Right lobe of liver (tissue), 6 donors: Measurements from ENCODE around the gene ADAM8. TPM values are rescaled to one million over a fixed set of nuclear protein-coding genes. Genes with fewer than 3 reads are reported as not detected.

Experiments
- ATAC-seq, 4 donors: fragments of 200-7000 bp; cut with Tn5 transposase; one replicate each; pipeline ENCODE4 v1.9.1; 2020; ENCODE audit warnings: mild to moderate bottlenecking in 4 of 4, moderate library complexity in 4 of 4
- DNase-seq, 3 donors: peaks; one replicate each; pipeline ENCODE4 v3.0.0-alpha.2; 2020
- H3K27ac ChIP-seq, 3 donors: fragments of 200-600 bp; one replicate each; pipeline ENCODE4 v1.8.0; 2022
- H3K27me3 ChIP-seq, 2 donors: fragments of 200-600 bp; one replicate each; pipeline ENCODE4 v1.8.0; 2022
- H3K36me3 ChIP-seq, 4 donors: fragments of 200-600 bp; sonication (generic) in 1 of 4; one replicate each; pipeline versions ENCODE4 v1.5.1 to v1.8.0; 2017 to 2022; ENCODE audit warnings: control low read depth in 1 of 4
- H3K4me1 ChIP-seq, 4 donors: fragments of 200-600 bp; sonication (generic) in 1 of 4; one replicate each; pipeline versions ENCODE4 v1.5.1 to v1.8.0; 2017 to 2022; ENCODE audit warnings: control low read depth in 1 of 4
- H3K4me3 ChIP-seq, 3 donors: fragments of 200-600 bp; one replicate each; pipeline ENCODE4 v1.8.0; 2022
- H3K9me3 ChIP-seq, 4 donors: fragments of 200-600 bp; sonication (generic) in 1 of 4; one replicate each; pipeline versions ENCODE4 v1.5.1 to v1.8.0; 2017 to 2022; ENCODE audit warnings: control low read depth in 1 of 4
- CTCF ChIP-seq, 4 donors: fragments of 200-600 bp in 3 of 4; fragments of 450-650 bp in 1 of 4; IDR thresholded peaks; one replicate each; pipeline versions ENCODE4 v1.5.1 to v1.8.0; 2016 to 2022; ENCODE audit warnings: antibody characterized with exemption in 4 of 4, mild to moderate bottlenecking in 2 of 4
- POLR2A ChIP-seq: fragments of 450-650 bp; IDR thresholded peaks from one replicate; pipeline ENCODE4 v1.6.1; 2017; ENCODE audit warnings: antibody characterized with exemption, mild to moderate bottlenecking
- WGBS: methylation state at CpG from one replicate; pipeline ENCODE4 v1.1.6; 2018; ENCODE audit warnings: low coverage, low lambda C conversion rate; ENCODE audit not compliant: insufficient coverage; ENCODE audit errors: missing lambda C conversion rate; 5-methylcytosine and 5-hydroxymethylcytosine counted together
- intact Hi-C, 2 donors: fragments of 100-400 bp; cut with DNase I; formaldehyde crosslinking; loops; one replicate each; pipeline versions ENCODE4 v1.11.2 to v1.14.1; 2022
- total RNA-seq, 6 experiments: library from RNA; depleted of rRNA in 2 of 6; stranded (reverse); fragments of >200 nt in 2 of 6; fragmentation: NEBNext Ultra II Directional in 3 of 6; extraction: Animal tissue kit (Norgen Biotek cat#: 25700) in 3 of 6; gene quantifications; one replicate each; pipeline versions ENCODE4 v1.1.0 to v1.2.4, GENCODE V29; 2016 to 2023
- donor health status: DM: no; HTN: yes; CAD: no.
- donor health status: DM: no; HTN: no; CAD: no.
- donor health status: DM: no; HTN: no; CAD: no.
- donor health status: DM: no; HTN: yes; CAD: no.
- donor health status: DM: no; HTN: yes; CAD: no.

The ADAM8 gene
- total RNA-seq, 6 experiments from 2014 or later = 2.6 to 8.8 (median 5.2) TPM

- Histone ChIP-seq H3K27ac (no peak overlapping the region), H3K4me3 (no peak overlapping the region), H3K36me3 (no peaks in the 10 kb centered on the region), H3K27me3 (no peaks in the 10 kb centered on the region), H3K4me1 (no peaks in the 10 kb centered on the region), H3K9me3 (no peaks in the 10 kb centered on the region)
- 76% methylated on average over 17 of the region's 26 CpGs for WGBS
- intact Hi-C loops = no loop called here
- no peak for TF ChIP-seq CTCF (IDR thresholded peaks at IDR 0.05)
- TF ChIP-seq POLR2A = no peak
- ATAC-seq (no peak), DNase-seq (no peak)
Observed at GRCh38 chr10:133216776-133217175, 59.9 kb downstream of the ADAM8 start.

DNA sequence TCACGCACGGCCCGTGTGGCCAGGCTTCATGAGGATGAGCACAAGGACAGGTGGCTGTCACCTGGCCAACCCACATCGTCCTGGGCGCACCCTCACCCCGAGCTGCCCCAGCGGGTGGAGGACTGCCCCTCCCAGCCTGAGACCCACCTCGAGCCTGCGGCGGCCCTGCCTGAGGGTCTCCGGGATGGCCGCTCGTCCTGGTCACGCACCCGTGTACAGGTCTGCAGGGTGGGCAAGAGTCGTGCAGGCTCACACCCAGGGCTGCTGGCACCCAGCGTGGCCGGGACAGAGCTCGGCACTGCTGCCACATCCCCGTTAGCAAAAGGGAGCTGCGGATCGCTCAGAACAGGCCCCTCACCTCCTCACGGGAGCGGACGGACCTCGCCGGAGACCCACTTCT lies 61.1 kb downstream of the ADAM8 start:
- H3K27me3 ChIP-seq = no peaks in the 10 kb centered on the region
- intact Hi-C loops = no loop called here
- no peak overlapping the region for H3K27ac ChIP-seq
- TF ChIP-seq CTCF (IDR thresholded peaks at IDR 0.05) = no peak
- no peak for TF ChIP-seq POLR2A
- no peaks in the 10 kb centered on the region for H3K36me3 ChIP-seq
- no peaks in the 10 kb centered on the region for H3K9me3 ChIP-seq
- H3K4me3 ChIP-seq = no peak overlapping the region
- ATAC-seq (no peak), DNase-seq (no peak)
- H3K4me1 ChIP-seq = no peaks in the 10 kb centered on the region
- WGBS = 79% methylated on average over 9 of the region's 27 CpGs

DNA sequence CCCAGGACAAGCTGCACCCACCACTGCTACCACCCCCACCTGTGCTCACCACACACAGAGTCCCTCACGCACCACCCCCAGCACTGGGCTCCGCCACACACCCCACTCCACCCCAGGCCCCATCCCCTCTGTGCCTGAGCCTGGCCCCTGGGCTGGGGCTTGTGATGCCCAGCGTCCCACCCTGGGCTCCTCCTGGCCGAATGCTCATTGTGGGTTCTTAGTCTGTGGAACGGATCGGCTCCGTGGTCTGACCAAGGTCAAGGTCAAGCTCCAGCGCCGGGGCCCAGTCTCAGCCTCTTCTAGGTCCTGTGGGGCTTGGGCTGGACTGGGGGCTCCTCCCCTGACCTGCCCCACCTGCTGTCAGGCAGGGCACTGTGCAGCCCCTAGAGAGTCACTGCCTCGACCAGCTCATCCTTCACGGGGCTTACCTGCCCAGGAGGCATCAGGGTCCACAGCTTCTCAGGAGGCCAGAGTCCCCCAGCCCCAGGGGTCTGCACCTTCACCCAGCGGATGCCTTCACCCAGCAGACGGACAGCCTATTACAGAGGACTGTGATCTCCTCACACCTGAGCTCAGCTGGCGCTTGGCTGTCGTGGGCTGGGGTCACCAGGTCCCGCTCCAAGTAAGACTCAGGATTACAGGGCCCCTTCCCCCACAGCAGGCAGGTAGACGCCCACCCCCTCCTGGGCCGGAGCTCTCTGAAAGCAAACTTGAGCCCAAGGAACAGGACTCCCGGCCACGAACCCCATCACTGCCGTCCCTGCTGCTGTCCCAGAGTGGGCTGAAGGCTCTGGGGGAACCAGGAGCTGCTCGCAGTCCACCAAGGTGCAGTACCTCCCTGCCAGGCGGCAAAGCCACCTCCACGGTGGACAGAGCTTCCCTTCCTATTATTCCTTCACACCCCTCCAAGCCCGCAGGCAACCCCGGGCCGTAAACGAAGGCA lies 61.9 kb downstream of the ADAM8 start:
- 87% methylated on average over 3 of the region's 28 CpGs for WGBS
- Histone ChIP-seq H3K9me3 (no peaks in the 10 kb centered on the region), H3K27ac (no peak overlapping the region), H3K4me1 (no peaks in the 10 kb centered on the region), H3K4me3 (no peak overlapping the region), H3K27me3 (no peaks in the 10 kb centered on the region), H3K36me3 (no peaks in the 10 kb centered on the region)
- ATAC-seq (no peak), DNase-seq (no peak)
- intact Hi-C loops = no loop called here
- TF ChIP-seq CTCF (IDR thresholded peaks at IDR 0.05) = no peak

DNA sequence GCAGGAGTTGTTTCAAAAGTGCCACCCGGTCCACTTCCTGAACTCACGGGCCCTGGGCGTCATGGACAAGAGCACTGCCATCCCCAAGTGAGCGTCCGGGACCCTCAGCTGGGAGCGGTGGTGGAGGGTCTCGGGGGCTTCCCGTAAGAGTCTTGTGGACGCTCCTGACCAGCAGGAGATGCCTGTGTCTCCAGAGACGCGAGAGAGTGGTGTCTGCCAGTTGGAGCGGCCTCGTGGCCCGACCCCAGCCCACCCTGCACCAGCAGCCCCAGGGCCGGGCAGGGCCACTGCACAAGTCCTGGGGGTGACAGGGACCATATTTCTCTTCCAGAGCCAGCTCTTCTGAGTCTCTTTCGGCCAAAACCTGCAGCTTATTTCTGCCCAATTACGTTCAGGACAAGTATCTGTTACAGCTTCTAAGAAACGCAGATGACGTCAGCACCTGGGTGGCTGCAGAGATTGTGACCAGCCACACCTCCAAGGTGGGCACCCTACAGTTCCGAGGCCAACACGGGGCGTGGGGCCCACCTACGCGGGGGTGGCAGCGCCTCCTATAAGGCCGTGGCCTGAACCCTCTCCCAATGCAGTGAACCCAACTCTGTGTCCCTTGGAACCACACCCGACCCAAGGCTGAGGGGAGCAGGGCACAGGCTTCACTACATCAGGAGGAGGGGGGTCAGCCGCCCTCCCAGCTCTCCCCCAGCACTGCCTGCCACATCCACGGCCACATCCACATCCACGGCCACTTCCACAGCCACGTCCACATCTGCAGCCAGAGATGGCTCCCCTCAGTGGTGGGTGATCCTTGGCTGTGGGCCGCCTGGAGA lies 62.8 kb downstream of the ADAM8 start:
- WGBS = 30% methylated on average over 2 of the region's 32 CpGs
- no peaks in the 10 kb centered on the region for H3K9me3 ChIP-seq
- no peaks in the 10 kb centered on the region for H3K4me1 ChIP-seq
- no peak overlapping the region for H3K27ac ChIP-seq
- H3K36me3 ChIP-seq = no peaks in the 10 kb centered on the region
- intact Hi-C loops = no loop called here
- ATAC-seq (no peak), DNase-seq (no peak)
- H3K27me3 ChIP-seq = no peaks in the 10 kb centered on the region
- no peak overlapping the region for H3K4me3 ChIP-seq
- TF ChIP-seq CTCF (IDR thresholded peaks at IDR 0.05) (no peak), POLR2A (no peak)
